ENCODE data around the gene DKKL1.

The DKKL1 gene

GRCh38 chr19:49338023-49338677 is 25.5 kb upstream of the DKKL1 start:
- DNase-seq = peak; percentile 13

GRCh38 chr19:49338691-49339300 is 24.9 kb upstream of the DKKL1 start:
- peak; percentile 51 for DNase-seq

GRCh38 chr19:49339301-49340068 is 24.2 kb upstream of the DKKL1 start:
- DNase-seq = no peak

GRCh38 chr19:49340069-49340864 is 23.4 kb upstream of the DKKL1 start:
- DNase-seq = no peak

GRCh38 chr19:49340865-49341718 is 22.6 kb upstream of the DKKL1 start:
- DNase-seq = no peak

- no peak for DNase-seq
Measured at GRCh38 chr19:49342291-49342721, 21.4 kb upstream of the DKKL1 start.

GRCh38 chr19:49343123-49343522 is 20.6 kb upstream of the DKKL1 start:
- no peak for DNase-seq

GRCh38 chr19:49344505-49345423 is 18.9 kb upstream of the DKKL1 start:
- no peak for DNase-seq

- no peak for DNase-seq
Measured at GRCh38 chr19:49347191-49347590, 16.5 kb upstream of the DKKL1 start.

- DNase-seq = no peak
Measured at GRCh38 chr19:49347835-49348234, 15.8 kb upstream of the DKKL1 start.

GRCh38 chr19:49348305-49349189 is 15.1 kb upstream of the DKKL1 start:
- DNase-seq = no peak

- DNase-seq = no peak
Measured at GRCh38 chr19:49349567-49349966, 14.1 kb upstream of the DKKL1 start.

GRCh38 chr19:49355909-49356353 is 7.7 kb upstream of the DKKL1 start:
- DNase-seq = no peak

GRCh38 chr19:49356382-49356781 is 7.3 kb upstream of the DKKL1 start:
- DNase-seq = no peak

GRCh38 chr19:49357186-49357585 is 6.5 kb upstream of the DKKL1 start:
- DNase-seq = no peak

GRCh38 chr19:49359851-49360820 is 3.5 kb upstream of the DKKL1 start:
- no peak for DNase-seq

GRCh38 chr19:49361438-49362047 is 2.1 kb upstream of the DKKL1 start:
- DNase-seq = no peak

Measured in activated T-cell treated with anti-CD3 and anti-CD28 coated beads, Interleukin-2, amount 50 U/mL, for 48 hours (primary cell).